Left cardiac atrium (tissue), 4 donors: ENCODE measurements around the gene CTAGE8. TPM values are rescaled to one million over a fixed set of nuclear protein-coding genes. Genes with fewer than 3 reads are reported as not detected.
"Not testable (repeated sequence)": the region's sequence is repeated elsewhere in the genome, so short reads cannot be mapped to it uniquely, and the experiment has no call there.

ENCODE experiments used
- ATAC-seq, 2 donors: fragments of 200-7000 bp; cut with Tn5 transposase; one replicate each; pipeline ENCODE4 v1.9.1; 2020; ENCODE audit warnings: mild to moderate bottlenecking in 2 of 2, moderate library complexity in 2 of 2
- DNase-seq: peaks from one replicate; pipeline ENCODE4 v3.0.0-alpha.2; 2020
- intact Hi-C, 2 donors: fragments of 100-400 bp; cut with DNase I; formaldehyde crosslinking; loops; one replicate each; pipeline versions ENCODE4 v1.14.1 to v1.15.1; 2022 to 2023
- total RNA-seq, 2 donors: library from RNA; stranded (reverse); fragmentation: NEBNext Ultra II Directional; extraction: Animal tissue kit (Norgen Biotek cat#: 25700); gene quantifications; one replicate each; pipeline ENCODE4 v1.2.1, GENCODE V29; 2021
- donor health status: DM: no; HTN: yes; CAD: no.
- donor health status: DM: no; HTN: yes; CAD: no; lungs with severe emphysema.
- donor health status: DM: yes; HTN: yes; CAD: no.
- donor health status: Dilated cardiomyopathy.

The CTAGE8 gene
- total RNA-seq, 2 donors from 2014 or later = 0.24 to 0.71 TPM

GRCh38 chr7:144217200-144217599, 51.9 kb downstream of the CTAGE8 start:
- DNase-seq, intact Hi-C loops, ATAC-seq: not testable (repeated sequence)

Other genes starting within 250 kb of the CTAGE8 start
- gene OR2A5, start 220.3 kb downstream of the CTAGE8 start, total RNA-seq = not detected
- gene OR2A25, start 199.5 kb downstream of the CTAGE8 start, total RNA-seq = not detected
- gene OR2A12, start 183.0 kb downstream of the CTAGE8 start, total RNA-seq = not detected
- not detected for gene OR2A2, start 159.7 kb downstream of the CTAGE8 start, total RNA-seq
- not detected for gene OR2A14, start 146.1 kb downstream of the CTAGE8 start, total RNA-seq
- 1 to 10 TPM in 1 of 2 donors, not detected in 1; 1.3 TPM for gene CTAGE4, start 85.8 kb downstream of the CTAGE8 start, total RNA-seq
- gene ARHGEF35, start 73.5 kb downstream of the CTAGE8 start, total RNA-seq = 1 to 10 TPM; 1.8 to 2.3 TPM
- gene OR2A42, start 29.7 kb downstream of the CTAGE8 start, total RNA-seq = under 1 TPM in 1 of 2 donors, not detected in 1; 0.10 TPM
- 1 to 10 TPM; 1.0 to 1.8 TPM for gene OR2A7, start 4.5 kb downstream of the CTAGE8 start, total RNA-seq
- not detected for gene OR2A1, start 43.1 kb upstream of the CTAGE8 start, total RNA-seq
- gene ARHGEF5, start 86.1 kb upstream of the CTAGE8 start, total RNA-seq = 1 to 10 TPM; 3.7 to 5.4 TPM
- not detected for gene NOBOX, start 134.4 kb upstream of the CTAGE8 start, total RNA-seq